CD4-positive, alpha-beta T cell treated with Interleukin-1 beta for 1 hour (primary cell): ENCODE data around the gene SPTB.

Source experiments
- DNase-seq, 2 donors: peaks; one replicate each; pipeline ENCODE4 v3.0.0-alpha.2; 2020 to 2022

Gene SPTB

DNA sequence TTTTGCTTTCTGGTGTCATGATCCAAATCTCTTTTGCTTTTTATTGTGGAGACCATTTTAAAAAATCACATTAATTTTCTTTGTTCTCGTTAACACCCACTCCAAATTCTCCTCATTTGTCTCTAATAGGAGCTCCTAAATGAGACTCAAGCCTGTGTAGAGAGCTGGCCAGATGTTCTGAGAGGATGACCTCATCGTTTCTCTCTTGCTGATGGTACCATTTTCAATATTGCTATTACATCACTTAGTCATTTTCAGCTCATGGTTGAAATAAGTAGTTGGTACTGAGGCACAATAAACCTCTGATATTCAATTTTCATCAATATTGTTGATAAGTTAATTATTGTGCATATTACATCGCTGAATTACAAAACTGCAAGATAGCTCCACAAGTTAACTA is 31.5 kb downstream of the SPTB start:
- DNase-seq, result no peak

DNA sequence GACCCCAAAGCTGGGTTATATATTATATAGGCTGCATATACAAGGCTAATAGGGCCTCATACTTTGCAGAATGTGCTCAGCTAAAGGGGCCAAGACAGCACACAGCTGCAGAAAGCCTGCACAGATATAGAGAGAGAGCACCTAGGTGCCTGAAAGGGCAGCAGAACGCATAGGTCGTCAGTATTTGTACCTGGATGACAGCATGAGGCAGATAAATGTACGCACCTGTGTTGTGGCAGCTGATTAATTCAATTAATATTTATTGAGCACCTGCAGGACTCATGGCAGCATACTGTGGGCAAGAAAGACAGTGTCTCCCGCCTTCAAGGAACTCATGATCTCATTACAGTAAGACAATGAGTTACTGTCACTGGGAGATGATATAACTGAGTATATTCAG is 33.4 kb downstream of the SPTB start:
- no peak for DNase-seq

DNA sequence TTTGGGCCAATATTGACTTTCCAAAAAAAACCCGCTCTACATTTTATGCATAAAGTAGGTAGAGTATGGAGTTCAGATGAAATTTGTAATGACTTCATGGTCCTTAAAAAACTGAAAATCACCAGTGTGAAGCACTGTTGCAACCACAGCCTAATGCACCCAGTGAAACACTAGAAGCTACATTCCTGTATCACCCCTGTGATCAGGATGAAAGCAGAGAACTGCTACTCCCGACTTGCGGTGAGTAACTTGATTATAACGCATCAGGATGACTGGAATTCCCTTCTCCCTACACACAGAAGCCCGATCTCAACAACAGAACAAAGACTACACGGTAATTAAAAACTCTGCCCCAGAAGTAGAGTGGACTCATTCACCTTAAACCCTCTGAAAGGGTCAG is 33.8 kb downstream of the SPTB start:
- no peak for DNase-seq

DNA sequence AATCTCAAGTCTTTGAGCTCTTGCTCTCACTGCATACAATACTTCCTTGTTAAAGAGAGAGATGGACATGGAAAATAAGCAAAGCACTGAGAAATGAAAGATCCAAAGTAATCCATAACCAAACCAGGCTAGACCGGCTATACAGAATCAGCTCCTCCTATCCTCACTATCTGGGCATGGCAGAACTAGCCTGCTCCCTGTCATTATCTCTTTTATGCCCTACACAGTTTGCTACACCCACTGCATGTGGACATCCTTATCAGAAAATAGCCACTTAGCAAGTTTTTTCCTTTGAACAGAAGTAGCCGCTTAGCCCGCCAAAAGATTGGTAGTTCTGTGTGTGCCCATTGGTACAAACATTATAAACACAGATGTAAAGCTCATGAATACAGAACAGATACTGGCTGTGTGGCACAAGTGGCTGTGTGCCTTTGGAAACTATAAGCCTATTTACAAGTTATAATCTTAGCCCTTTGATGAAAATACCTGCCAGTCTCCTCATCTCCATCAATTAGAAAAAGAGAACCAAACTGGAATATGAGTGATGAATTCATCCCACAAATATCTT is 34.7 kb downstream of the SPTB start:
- DNase-seq, result no peak

DNA sequence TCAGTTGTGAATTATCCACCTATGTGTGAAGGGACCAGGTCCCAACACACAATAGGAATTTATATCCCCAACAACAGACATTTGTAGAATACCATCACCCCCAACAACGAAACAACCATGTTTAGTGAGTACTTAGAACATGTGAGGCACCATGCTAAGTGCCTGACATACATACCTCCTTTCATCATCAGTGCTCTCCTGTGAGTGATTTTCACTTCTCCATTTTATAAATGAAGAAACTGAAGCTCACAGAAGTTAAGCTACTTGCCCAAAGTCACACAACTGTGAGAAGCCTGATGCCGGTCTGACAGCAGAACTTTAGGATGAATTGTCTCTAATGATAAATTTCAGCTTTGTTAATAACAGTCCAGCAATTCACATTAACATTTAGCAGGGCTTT is 35.4 kb downstream of the SPTB start:
- DNase-seq, result no peak

DNA sequence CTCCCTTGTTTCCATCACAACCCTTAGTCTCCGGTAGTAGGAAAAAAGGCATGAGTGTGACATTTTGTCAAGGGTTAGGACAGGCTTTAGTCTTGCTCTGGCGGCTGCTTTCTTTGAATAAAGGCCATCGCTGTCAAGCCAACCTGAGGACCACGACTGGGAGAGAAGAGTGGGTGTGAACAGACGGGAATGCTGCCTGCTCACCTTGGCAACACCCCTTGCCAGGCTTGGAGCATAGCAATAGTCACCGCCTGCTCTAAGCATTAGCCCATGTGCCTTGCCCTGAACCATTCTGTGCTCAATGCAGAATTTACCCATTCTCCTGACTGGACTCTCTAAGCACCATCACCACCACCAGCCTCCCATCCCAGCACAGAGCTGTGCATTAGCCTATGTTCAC is 36.2 kb downstream of the SPTB start:
- DNase-seq, result no peak

DNA sequence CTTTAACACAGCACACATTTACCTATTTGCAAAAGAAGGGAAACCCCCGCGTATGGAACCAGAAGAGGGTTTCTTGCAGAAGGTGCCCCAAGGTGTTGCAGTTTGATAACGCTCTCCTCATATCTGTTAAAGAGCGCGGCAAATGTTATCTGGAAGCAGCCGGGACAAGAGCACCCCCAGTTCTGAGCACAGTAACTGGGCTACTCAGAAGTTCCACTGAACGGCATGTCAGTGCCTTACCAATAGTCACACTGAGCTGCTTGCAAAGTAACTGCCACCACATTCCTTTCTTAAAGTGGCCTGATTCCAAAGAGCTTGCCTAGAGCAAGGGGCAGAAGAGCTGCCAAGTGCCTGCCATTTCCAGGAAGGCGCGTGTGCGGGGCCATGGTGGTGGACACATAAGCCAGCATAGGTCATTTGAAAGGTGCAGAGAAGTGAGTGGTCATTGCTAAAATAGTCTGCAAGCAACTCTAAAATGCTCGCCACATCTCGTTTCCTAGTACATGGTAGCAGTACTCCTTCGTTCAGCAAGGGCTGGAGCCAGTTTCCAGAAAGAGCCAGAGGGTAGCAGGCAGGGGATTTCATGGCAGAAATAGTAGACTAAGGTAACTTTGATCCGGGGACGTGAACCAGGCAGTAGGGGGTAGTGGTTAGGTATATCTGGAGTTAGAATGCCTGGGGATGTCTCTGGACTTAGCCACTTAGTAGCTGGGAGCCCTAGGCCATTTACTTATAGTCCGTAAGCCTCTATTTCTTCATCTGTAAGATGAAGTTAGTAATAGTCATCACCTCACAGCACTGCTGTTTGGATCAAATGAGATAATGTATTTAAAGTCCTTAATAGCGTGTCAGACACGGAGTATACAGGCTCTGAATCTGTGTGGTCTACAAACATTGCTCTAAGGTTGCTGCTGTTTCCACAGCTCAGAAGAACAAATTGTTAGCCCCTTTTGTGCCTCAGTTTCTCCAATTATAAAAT is 37.6 kb downstream of the SPTB start:
- DNase-seq, result no peak

DNA sequence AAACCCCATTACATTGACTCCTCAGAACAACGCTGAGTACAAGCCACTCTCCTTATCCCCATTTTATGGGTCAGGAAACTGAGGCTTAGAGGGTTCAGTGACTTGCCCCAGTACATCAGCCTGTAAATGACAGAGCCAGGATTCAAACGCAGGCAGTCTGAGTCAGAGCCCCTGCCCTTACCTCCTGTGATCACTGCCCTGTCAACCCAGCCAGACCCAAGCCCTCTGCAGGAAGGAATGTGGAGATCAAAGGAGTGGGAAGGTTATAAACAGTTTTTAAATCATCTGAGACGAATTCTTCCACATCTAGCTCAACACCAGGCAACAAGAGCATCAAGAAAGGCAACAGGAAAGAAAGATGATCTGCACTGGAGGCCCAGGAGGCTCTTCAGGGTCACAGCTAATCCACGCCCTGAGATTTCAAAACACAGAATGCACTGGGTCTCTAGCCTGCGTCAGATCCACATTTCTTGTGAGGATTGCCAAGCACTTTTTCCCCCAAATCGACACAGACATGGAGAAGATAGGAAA is 38.5 kb downstream of the SPTB start:
- DNase-seq, result no peak

DNA sequence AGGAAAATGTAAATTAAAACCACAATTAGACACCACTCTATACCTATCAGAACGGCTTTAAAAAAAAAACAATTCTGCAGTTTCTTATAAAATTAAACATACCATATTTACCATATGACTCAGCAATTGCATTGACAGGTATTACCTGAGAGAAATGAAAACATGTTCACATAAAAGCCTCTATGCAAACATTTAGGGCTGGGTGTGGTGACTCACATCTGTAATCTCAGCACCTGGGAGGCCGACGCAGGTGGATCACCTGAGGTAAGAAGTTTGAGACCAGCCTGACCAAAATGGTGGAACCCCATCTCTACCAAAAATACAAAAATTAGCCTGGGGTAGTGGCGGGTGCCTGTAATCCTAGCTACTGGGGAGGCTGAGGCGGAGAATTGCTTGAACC is 41.1 kb downstream of the SPTB start:
- DNase-seq, result no peak

DNA sequence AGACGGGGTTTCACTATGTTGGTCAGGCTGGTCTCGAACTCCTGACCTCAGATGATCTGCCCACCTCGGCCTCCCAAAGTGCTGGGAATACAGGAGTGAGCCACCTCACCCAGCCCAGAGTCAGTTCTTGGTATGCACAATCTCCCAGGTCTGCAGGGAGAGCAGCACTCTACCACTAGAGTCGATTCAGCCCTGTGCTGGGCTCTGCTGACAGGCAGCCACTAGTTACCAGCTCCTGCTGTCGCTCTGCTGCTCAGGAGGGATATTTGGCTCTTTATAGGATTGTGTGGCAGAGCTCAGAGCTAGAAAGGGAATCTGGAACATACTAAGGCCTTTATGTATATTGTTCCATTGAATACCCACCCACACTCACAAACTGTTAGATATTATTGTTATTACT is 44.3 kb downstream of the SPTB start:
- no peak for DNase-seq

DNA sequence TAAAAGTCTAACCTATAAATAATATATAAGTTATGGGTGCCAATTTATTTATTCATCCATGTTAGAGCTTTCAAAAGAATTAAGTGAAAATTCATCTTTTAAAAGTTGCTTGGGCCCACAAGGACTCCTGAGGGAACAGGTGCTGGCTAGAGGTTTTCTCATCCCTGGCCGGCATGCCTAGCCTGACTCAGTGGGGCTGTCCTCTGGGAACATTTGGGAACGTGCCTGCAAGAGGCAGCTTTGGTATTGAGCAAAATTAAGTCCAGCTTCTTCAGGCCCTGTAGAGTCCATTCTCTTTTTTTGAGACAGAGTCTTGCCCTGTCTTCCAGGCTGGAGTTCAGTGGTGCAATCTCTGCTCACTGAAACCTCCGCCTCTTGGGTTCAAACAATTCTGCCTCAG is 44.7 kb downstream of the SPTB start:
- no peak for DNase-seq

DNA sequence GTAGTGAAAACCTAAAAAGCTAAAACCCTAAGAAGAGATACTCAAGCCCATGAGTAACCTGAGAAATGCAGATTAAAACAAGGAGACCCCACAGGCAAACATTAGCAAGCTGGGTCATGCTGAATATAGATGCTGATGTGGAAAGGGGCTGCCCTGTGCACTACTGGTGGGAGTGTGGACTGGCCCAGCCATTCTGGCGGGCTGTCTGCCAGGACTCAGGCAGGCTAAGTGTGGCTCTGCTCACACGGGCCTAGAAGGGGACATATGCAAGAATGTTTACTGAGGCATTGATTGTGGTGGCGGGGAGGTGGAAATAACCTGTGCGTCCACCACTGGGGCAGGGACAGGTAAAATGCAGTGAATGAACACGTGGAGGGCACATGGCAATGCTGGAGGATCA is 48.3 kb downstream of the SPTB start:
- no peak for DNase-seq

DNA sequence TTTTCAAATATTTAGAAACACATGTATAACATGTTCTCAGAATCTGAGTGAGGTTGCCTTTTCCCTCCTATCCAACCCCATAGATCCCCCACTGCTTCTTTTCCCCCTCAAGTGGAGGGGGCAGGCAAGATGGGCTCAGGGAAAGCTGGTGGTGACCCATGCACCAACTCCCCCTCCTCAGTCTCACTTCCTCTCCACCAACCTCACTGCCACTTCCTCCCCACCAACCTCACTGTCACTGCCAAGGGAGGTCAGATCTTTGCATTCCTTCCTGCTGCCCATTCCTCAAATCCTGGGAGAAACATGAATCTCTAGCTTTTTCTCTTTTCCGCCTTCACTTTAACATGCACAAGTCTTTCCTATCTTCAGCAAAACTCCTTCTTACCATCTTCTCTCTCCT is 48.7 kb downstream of the SPTB start:
- DNase-seq, result no peak

DNA sequence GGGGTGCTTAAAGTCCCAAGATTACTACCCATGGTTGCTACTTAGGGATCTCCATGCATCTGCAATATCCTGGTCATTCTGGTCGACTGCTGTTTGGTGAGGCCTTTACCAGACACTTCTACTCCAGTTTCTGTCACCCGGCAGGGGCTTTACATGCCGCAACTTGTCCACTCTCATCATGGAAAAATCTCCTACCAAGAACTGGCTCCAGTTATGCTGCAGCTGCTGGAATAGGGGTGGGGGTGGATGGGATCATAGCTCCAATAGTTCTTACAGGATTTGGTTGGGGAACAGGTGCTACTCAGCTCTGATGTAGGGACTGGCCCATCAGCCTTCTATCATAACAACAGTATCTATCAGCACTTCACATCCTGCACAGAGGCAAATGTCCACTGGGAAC is 51.6 kb downstream of the SPTB start:
- DNase-seq, result no peak

DNA sequence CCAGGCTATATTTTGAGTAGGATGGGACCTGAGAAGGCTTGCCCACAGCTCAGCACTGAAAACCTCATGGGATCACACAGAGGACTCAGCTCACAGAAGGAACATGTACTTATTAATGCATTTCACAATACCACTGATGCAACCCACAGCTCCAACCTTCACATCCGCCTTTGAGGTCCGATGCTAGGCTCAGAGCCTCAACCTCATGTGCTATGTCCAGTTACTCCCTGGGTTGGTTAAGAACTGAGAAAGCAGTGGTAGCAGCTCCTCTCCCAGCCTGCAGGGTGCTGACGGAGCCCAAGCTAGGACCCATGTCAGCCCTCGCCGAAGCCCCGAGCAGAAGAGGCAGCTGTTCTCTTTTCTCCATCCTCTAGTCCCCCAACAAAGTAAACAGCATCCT is 52.9 kb downstream of the SPTB start:
- DNase-seq, result peak in 1 of 2 donors; percentile 34

DNA sequence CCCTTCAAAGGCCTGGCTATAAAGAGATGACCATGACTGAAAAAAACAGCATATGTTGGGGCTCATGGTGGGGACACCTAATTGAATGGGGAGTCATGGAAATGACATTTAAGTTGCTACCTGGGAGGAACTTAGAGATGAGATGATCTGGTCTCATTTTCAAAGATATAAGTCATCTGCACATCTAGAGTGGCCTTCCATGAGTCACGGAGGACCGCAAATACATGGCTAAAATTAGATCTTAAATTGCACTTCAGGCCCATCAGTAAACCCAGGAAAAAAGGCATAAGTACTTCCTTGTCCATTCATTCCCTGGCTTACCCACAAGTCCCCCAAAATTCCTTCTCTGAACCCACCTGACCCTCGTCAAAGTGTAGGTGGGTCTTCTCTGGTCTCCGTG is 53.4 kb downstream of the SPTB start:
- DNase-seq, result no peak

DNA sequence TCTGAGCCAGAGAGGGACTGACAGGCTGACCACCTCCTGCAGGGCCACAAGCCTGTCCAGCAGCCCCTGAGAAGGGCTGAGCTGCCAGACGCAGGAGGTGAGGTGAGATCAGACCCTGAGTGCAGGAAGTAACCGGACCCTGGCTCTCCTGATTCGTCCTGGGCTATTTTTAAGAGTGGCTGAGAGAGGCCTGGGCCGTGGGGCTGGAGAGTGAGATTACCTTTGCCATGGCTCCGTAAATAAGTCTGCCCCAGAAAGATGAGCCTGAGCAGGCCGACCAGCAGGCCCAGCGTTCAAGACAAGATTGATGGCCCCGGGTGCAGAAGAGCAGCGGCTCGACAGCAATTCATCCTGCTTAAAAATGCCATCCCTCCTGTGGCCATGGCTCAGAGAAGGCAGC is 54.2 kb downstream of the SPTB start:
- no peak for DNase-seq

DNA sequence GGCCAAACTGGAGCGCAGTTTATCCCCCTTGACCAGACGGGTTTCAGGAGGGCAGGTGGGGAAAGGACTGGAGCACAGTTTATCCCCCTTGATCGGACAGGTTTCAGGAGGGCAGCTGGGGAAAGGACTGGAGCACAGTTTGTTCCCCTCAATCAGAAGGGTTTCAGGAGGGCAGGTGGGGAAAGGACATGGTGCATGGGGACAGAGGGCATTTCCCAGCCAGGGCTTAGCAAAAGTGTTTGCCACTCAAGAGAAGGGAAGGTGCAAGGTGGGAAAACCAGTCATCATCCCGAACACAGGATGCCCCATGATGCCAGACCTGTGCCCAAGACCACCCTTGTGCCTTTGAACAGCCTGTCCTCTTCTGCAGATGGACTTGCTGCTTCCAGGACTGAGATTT is 54.7 kb downstream of the SPTB start:
- DNase-seq, result no peak

DNA sequence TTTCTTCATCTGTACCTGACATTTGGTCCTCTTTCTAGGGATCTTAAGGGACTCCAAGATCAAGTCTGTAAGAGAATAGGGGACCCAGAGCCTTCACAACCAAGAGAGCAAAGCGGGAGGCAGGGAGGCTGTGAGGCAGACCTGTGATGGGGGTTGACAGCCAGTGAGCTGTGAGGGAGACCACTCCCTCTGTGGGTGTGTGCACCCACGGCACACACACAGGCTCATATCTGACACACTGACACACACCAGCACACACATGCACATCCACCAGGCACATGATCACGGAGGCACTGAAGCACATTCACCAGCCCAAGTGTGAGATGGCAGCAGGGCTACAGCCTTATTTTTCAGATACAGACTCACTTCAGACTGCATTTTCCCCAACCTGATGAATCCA is 55.2 kb downstream of the SPTB start:
- no peak for DNase-seq

DNA sequence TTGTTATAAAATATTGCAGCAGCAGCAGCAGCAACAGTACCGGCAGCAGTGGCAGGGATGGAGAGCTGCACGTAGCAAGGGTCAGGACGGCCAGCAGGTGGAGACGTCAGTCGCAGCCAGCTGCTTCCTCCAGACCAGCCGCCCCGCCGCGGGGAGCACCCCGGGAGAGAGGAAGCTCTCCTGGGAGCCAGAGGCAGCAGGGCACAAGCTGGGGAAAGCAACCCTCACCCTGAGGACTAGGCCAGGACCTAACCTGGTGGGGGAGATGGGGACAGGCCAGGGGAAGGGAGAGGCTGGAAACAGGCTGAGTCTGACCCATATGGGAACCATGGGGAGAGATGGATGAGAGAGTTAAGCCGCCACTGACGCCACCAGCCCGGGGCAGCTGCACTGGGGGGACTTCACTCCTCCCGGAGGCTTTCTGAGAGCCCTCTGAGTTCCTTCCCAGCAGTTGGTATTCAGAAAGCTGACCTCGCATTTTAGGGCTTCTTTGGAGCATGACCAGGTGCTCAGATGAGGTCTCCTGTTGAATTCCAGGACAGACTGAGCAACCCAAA is 56.3 kb downstream of the SPTB start:
- peak; percentile 62 to 69 for DNase-seq

DNA sequence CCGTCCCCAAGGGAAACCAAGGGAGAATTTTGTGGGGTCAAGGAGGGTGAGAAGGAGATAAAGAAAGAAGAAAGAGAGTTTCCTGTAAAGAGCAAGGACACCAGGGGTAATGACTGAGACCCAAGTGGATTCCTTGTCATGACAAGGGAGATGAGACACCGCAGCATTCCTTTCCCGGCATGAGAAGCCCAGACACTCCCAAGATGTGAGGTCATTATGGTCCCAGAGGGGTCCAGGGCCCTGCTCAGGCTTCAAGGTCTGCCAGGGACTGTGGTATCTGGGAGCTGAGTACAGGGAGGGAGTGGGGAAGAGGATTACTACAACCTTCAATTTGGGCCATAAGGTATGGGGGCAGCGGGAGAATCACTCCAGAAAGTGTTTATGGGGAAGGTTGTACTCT is 58.1 kb downstream of the SPTB start:
- DNase-seq, result no peak

DNA sequence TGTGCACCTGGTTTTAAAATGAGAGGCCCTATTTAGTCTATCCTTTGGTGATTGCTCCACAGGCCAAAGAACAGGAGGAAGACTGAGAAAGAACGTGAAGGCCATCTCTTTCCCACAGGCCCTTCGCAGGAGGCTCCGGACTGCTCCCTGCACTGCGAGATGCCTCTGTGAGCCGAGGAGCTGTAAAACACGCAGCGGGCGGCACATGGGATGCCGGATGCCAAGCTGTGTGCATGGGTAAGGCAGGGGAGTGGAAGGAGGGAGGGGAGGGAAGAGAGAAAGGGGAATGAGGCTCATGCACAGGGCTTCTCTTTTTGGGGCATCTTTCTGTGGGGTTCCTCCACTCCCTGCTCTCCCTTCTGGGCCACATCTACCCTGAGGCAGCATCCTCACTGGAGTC is 61.6 kb downstream of the SPTB start:
- DNase-seq, result no peak

DNA sequence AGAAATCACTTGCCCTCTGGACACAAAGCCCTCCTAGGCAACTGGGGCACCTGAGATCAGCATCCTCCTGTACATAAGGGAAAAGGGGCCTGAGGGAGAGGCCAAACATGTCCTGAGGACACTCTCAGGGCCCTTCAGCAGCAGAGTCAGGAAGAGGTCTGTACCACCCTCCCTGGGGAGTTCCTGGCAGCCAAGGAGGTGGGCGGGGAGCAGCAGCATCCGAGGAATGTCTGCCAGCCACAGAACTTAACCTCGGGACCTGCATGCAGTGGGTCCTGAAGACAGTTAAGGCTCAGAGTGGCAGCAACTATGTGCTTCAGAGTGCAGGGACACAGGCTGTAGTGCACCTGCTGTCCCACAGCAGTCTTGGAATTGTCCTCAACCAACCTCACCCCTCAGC is 62.1 kb downstream of the SPTB start:
- no peak for DNase-seq

DNA sequence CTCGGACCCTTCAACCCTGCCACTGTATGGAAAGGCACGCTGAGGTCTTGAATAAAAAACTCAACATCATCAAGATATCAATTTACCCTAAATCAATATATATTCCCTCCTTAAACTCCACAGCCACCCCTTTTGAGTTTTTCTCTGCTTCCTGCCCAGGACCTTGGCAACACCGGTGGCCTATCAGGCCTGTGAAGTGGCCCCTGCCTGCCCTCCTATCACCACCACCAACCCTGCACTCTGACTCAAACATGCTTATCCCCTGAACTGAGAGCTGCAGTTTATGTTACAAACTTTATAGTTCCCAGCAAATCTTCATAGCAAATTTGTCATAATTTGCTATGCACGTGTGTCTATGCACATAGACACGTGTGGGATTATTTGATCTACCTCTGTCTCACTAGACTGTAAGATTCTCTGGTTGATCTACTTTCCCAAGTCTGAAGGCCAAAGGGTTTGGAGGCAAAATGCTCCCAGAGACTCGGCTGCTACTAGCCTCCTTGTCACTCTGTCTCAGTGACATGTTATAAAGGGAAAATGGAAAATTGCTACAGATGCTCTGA is 63.4 kb downstream of the SPTB start:
- DNase-seq, result no peak
